Measurements from ENCODE around the gene CD79A. TPM values are rescaled to one million over a fixed set of nuclear protein-coding genes. Genes with fewer than 3 reads are reported as not detected.

Gene CD79A
- total RNA-seq, 1 experiment from 2014 or later: 0.07 TPM

- no peak for DNase-seq
- Histone ChIP-seq H3K27me3 (peaks cover 4% of the 10 kb centered on the region; the same call in 1 of the 2 replicates), H3K36me3 (peaks cover 53% of the 10 kb centered on the region)
Observed at GRCh38 chr19:41860419-41861115, 16.5 kb upstream of the CD79A start.

GRCh38 chr19:41861116-41861768, 15.8 kb upstream of the CD79A start:
- Histone ChIP-seq H3K36me3 (peaks cover 60% of the 10 kb centered on the region), H3K4me3 (peak overlapping the region; percentile 100), H3K27me3 (0 out of 2 replicates have a peak, but pooled peaks cover 4% of the 10 kb centered on the region), H3K9me3 (no peaks in the 10 kb centered on the region)
- DNase-seq: no peak

More at GRCh38 chr19:41860419-41861115, 16.5 kb upstream of the CD79A start:
- Histone ChIP-seq H3K9me3 (no peaks in the 10 kb centered on the region), H3K4me3 (peak overlapping the region; percentile 100)

GRCh38 chr19:41861846-41862245, 15.2 kb upstream of the CD79A start:
- Histone ChIP-seq H3K27me3 (0 out of 2 replicates have a peak, but pooled peaks cover 2% of the 10 kb centered on the region), H3K4me3 (peak overlapping the region; percentile 100), H3K9me3 (no peaks in the 10 kb centered on the region), H3K36me3 (peaks cover 66% of the 10 kb centered on the region)
- no peak for DNase-seq

GRCh38 chr19:41862445-41862986, 14.6 kb upstream of the CD79A start:
- DNase-seq: no peak
- no peaks in the 10 kb centered on the region for H3K9me3 ChIP-seq
- H3K36me3 ChIP-seq: peaks cover 73% of the 10 kb centered on the region
- H3K27me3 ChIP-seq: 0 out of 2 replicates have a peak, but pooled peaks cover 2% of the 10 kb centered on the region
- peak overlapping the region; percentile 100 for H3K4me3 ChIP-seq

- no peaks in the 10 kb centered on the region for H3K9me3 ChIP-seq
- peak overlapping the region; percentile 100; the same call in 1 of the 2 replicates for H3K4me3 ChIP-seq
- peaks cover 81% of the 10 kb centered on the region for H3K36me3 ChIP-seq
- DNase-seq: no peak
- 0 out of 2 replicates have a peak, but pooled peaks cover 2% of the 10 kb centered on the region for H3K27me3 ChIP-seq
Observed at GRCh38 chr19:41863209-41863931, 13.7 kb upstream of the CD79A start.

- DNase-seq: no peak
- Histone ChIP-seq H3K4me3 (no peak overlapping the region), H3K36me3 (peaks cover 91% of the 10 kb centered on the region), H3K9me3 (no peaks in the 10 kb centered on the region), H3K27me3 (0 out of 2 replicates have a peak, but pooled peaks cover 2% of the 10 kb centered on the region)
Observed at GRCh38 chr19:41864374-41864773, 12.7 kb upstream of the CD79A start.

GRCh38 chr19:41866284-41866683, 10.8 kb upstream of the CD79A start:
- Histone ChIP-seq H3K27me3 (0 out of 2 replicates have a peak, but pooled peaks cover 2% of the 10 kb centered on the region), H3K9me3 (no peaks in the 10 kb centered on the region), H3K36me3 (peaks cover 100% of the 10 kb centered on the region), H3K4me3 (no peak overlapping the region)
- DNase-seq: no peak

GRCh38 chr19:41868120-41868988, 8.7 kb upstream of the CD79A start:
- Histone ChIP-seq H3K9me3 (peaks cover 2% of the 10 kb centered on the region; the same call in 1 of the 2 replicates), H3K36me3 (peaks cover 95% of the 10 kb centered on the region), H3K4me3 (no peak overlapping the region), H3K27me3 (0 out of 2 replicates have a peak, but pooled peaks cover 2% of the 10 kb centered on the region)
- DNase-seq: no peak

- Histone ChIP-seq H3K36me3 (peaks cover 89% of the 10 kb centered on the region), H3K27me3 (0 out of 2 replicates have a peak, but pooled peaks cover under 1% of the 10 kb centered on the region), H3K4me3 (no peak overlapping the region), H3K9me3 (peaks cover 2% of the 10 kb centered on the region; the same call in 1 of the 2 replicates)
- DNase-seq: no peak
Observed at GRCh38 chr19:41868989-41869300, 8.1 kb upstream of the CD79A start.

- H3K27me3 ChIP-seq: no peaks in the 10 kb centered on the region
- no peak overlapping the region for H3K4me3 ChIP-seq
- peaks cover 84% of the 10 kb centered on the region for H3K36me3 ChIP-seq
- H3K9me3 ChIP-seq: peaks cover 2% of the 10 kb centered on the region; the same call in 1 of the 2 replicates
- DNase-seq: no peak
Observed at GRCh38 chr19:41869374-41869955, 7.6 kb upstream of the CD79A start.

- Histone ChIP-seq H3K27me3 (no peaks in the 10 kb centered on the region), H3K36me3 (peaks cover 74% of the 10 kb centered on the region), H3K9me3 (peaks cover 2% of the 10 kb centered on the region; the same call in 1 of the 2 replicates), H3K4me3 (no peak overlapping the region)
- peak; percentile 80 for DNase-seq
Observed at GRCh38 chr19:41870401-41870873, 6.6 kb upstream of the CD79A start.

- Histone ChIP-seq H3K27me3 (no peaks in the 10 kb centered on the region), H3K9me3 (peaks cover 2% of the 10 kb centered on the region; the same call in 1 of the 2 replicates), H3K4me3 (no peak overlapping the region), H3K36me3 (peaks cover 61% of the 10 kb centered on the region)
- DNase-seq: no peak
Observed at GRCh38 chr19:41871573-41872383, 5.3 kb upstream of the CD79A start.

- no peaks in the 10 kb centered on the region for H3K27me3 ChIP-seq
- peaks cover 55% of the 10 kb centered on the region for H3K36me3 ChIP-seq
- H3K4me3 ChIP-seq: no peak overlapping the region
- peaks cover 2% of the 10 kb centered on the region; the same call in 1 of the 2 replicates for H3K9me3 ChIP-seq
- DNase-seq: no peak
Observed at GRCh38 chr19:41872384-41872774, 4.7 kb upstream of the CD79A start.

GRCh38 chr19:41872775-41873647, 4.1 kb upstream of the CD79A start:
- peak; percentile 66 for DNase-seq
- peaks cover 2% of the 10 kb centered on the region; the same call in 1 of the 2 replicates for H3K9me3 ChIP-seq
- H3K27me3 ChIP-seq: no peaks in the 10 kb centered on the region
- H3K36me3 ChIP-seq: peaks cover 49% of the 10 kb centered on the region
- H3K4me3 ChIP-seq: no peak overlapping the region

Data from MG63 (cell line).